Panc1 (cell line): ENCODE results near the gene HCN4. TPM values are rescaled to one million over a fixed set of nuclear protein-coding genes. Genes with fewer than 3 reads are reported as not detected.

Experiments
- ATAC-seq: fragments of 200-7000 bp; cut with Tn5 transposase; 2 replicates; pipeline ENCODE4 v1.9.1; 2020; ENCODE audit warnings: mild to moderate bottlenecking, moderate library complexity
- BruUV-seq: library from RNA; stranded (reverse); fragments of 400-500 nt; replicated peaks from 2 replicates; lab custom pipeline; 2021; lab: Mats Ljungman, UMichigan
- CTCF ChIA-PET: fragments of 300-600 bp; sonication (Branson Sonifier 250); formaldehyde crosslinking; loops from one replicate; lab custom pipeline; 2022; ENCODE audit warnings: antibody characterized with exemption; lab: Charles Lee
- POLR2A ChIA-PET: fragments of 300-600 bp; sonication (Branson Sonifier 250); formaldehyde crosslinking; loops from one replicate; lab custom pipeline; 2022; ENCODE audit warnings: antibody characterized with exemption; lab: Charles Lee
- DNase-seq: peaks from one replicate; pipeline ENCODE4 v3.0.0-alpha.2; 2010; ENCODE audit warnings: low read depth, low spot score
- H3K27ac ChIP-seq: 2 replicates; pipeline ENCODE4 v1.5.1; 2011; ENCODE audit warnings: mild to moderate bottlenecking, low read length, inconsistent platforms
- H3K27me3 ChIP-seq: fragments of 200-500 bp; sonication (Bioruptor generic); 2 replicates; pipeline ENCODE4 v1.6.0; 2014; ENCODE audit warnings: low read length, inconsistent platforms; ENCODE audit not compliant: control insufficient read depth, insufficient read depth
- H3K36me3 ChIP-seq: fragments of 200-500 bp; sonication (Bioruptor generic); 2 replicates; pipeline ENCODE4 v1.5.1; 2014; ENCODE audit warnings: inconsistent platforms, mild to moderate bottlenecking, low read length, moderate library complexity; ENCODE audit not compliant: control insufficient read depth, insufficient read depth
- H3K4me1 ChIP-seq: 2 replicates; pipeline ENCODE4 v1.5.1; 2011; ENCODE audit warnings: inconsistent platforms, mild to moderate bottlenecking, low read length, moderate library complexity; ENCODE audit not compliant: control insufficient read depth, insufficient read depth
- H3K4me3 ChIP-seq, 2 experiments: 2 replicates each; pipeline ENCODE4 v1.5.1; 2011 to 2012; ENCODE audit warnings: low read depth in 2 of 2, low read length in 2 of 2, mild to moderate bottlenecking in 2 of 2, inconsistent platforms in 1 of 2, moderate library complexity in 1 of 2
- H3K9me3 ChIP-seq: fragments of 200-500 bp; sonication (Bioruptor generic); 2 replicates; pipeline ENCODE4 v1.5.1; 2014; ENCODE audit warnings: low read depth, mild to moderate bottlenecking, inconsistent platforms, low read length, moderate library complexity; ENCODE audit not compliant: control insufficient read depth, insufficient read depth
- CTCF ChIP-seq: fragments of 450-650 bp; IDR thresholded peaks from 2 replicates; pipeline ENCODE4 v1.5.1; 2017; ENCODE audit warnings: mild to moderate bottlenecking
- POLR2AphosphoS5 ChIP-seq: IDR thresholded peaks from 2 replicates; pipeline ENCODE4 v1.6.1; 2012; ENCODE audit warnings: mild to moderate bottlenecking, low read depth, low read length, moderate library complexity
- REST ChIP-seq, 2 experiments: IDR thresholded peaks; 2 replicates each; pipeline ENCODE4 v1.6.1; 2011 to 2012; ENCODE audit warnings: low read depth in 2 of 2, control low read depth in 1 of 2, low read length in 1 of 2, mild to moderate bottlenecking in 1 of 2, moderate library complexity in 1 of 2; ENCODE audit not compliant: insufficient read depth in 1 of 2
- SIN3A ChIP-seq: IDR thresholded peaks from 2 replicates; pipeline ENCODE4 v1.6.1; 2012; ENCODE audit warnings: low read depth, mild to moderate bottlenecking, low read length, moderate library complexity, borderline replicate concordance; ENCODE audit not compliant: insufficient read depth
- TCF7L2 ChIP-seq: IDR thresholded peaks from 2 replicates; pipeline ENCODE4 v1.6.1; 2011; ENCODE audit warnings: mild to moderate bottlenecking, low read depth, low read length, inconsistent platforms
- in situ Hi-C: cut with HindIII; loops from 2 replicates; pipeline ENCODE4 v1.10.0; 2016; ENCODE audit warnings: low sequenced_read_pairs, low pct_unique_long_range_greater_than_20kb
- intact Hi-C: fragments of 100-400 bp; cut with micrococcal nuclease; formaldehyde crosslinking; loops from one replicate; pipeline ENCODE4 v1.10.0; 2022; ENCODE audit not compliant: unreplicated experiment
- total RNA-seq: library from RNA; stranded (reverse); gene quantifications from one replicate; pipeline ENCODE4 v1.2.1, GENCODE V29; 2021; ENCODE audit not compliant: unreplicated experiment

The HCN4 gene
- total RNA-seq, 1 experiment from 2014 or later: 0.15 TPM

GRCh38 chr15:73341886-73342600 is 26.7 kb downstream of the HCN4 start:
- Histone ChIP-seq H3K4me1 (no peaks in the 10 kb centered on the region), H3K36me3 (no peaks in the 10 kb centered on the region), H3K4me3 (no peak overlapping the region), H3K9me3 (no peaks in the 10 kb centered on the region), H3K27me3 (peaks cover 3% of the 10 kb centered on the region; the same call in 1 of the 2 replicates), H3K27ac (no peak overlapping the region)
- no peak for DNase-seq
- in situ Hi-C loops (no loop called here), intact Hi-C loops (no loop called here)
- no peak for TF ChIP-seq CTCF
- no peak for TF ChIP-seq REST (IDR thresholded peaks at IDR 0.05; ENCODE audit: insufficient read depth in 1 of 2, low read depth in 2 of 2, low read length in 1 of 2)
- no peak for TF ChIP-seq SIN3A
- no peak for TF ChIP-seq TCF7L2
- TF ChIP-seq POLR2AphosphoS5: no peak
- POLR2A ChIA-PET: no interaction called here
- BruUV-seq: no TSS peak
- no peak for ATAC-seq
- CTCF ChIA-PET: no interaction called here

- CTCF ChIA-PET: no interaction called here
- no peaks in the 10 kb centered on the region for H3K27me3 ChIP-seq
- BruUV-seq: no TSS peak
Observed at GRCh38 chr15:73340502-73341192, 28.1 kb downstream of the HCN4 start.

More at GRCh38 chr15:73340502-73341192, 28.1 kb downstream of the HCN4 start:
- intact Hi-C loops: no loop called here
- no peak for ATAC-seq
- in situ Hi-C loops: no loop called here
- Histone ChIP-seq H3K4me1 (no peaks in the 10 kb centered on the region), H3K4me3 (no peak overlapping the region), H3K27ac (no peak overlapping the region), H3K9me3 (no peaks in the 10 kb centered on the region), H3K36me3 (no peaks in the 10 kb centered on the region)
- no peak for DNase-seq
- TF ChIP-seq CTCF: no peak
- TF ChIP-seq REST (IDR thresholded peaks at IDR 0.05; ENCODE audit: insufficient read depth in 1 of 2, low read depth in 2 of 2, low read length in 1 of 2): no peak
- no peak for TF ChIP-seq SIN3A
- no peak for TF ChIP-seq POLR2AphosphoS5
- no peak for TF ChIP-seq TCF7L2
- POLR2A ChIA-PET: no interaction called here
